ENCODE data around the gene PPA2.
"Not testable (repeated sequence)": the region's sequence is repeated elsewhere in the genome, so short reads cannot be mapped to it uniquely, and the experiment has no call there.

The PPA2 gene

DNA sequence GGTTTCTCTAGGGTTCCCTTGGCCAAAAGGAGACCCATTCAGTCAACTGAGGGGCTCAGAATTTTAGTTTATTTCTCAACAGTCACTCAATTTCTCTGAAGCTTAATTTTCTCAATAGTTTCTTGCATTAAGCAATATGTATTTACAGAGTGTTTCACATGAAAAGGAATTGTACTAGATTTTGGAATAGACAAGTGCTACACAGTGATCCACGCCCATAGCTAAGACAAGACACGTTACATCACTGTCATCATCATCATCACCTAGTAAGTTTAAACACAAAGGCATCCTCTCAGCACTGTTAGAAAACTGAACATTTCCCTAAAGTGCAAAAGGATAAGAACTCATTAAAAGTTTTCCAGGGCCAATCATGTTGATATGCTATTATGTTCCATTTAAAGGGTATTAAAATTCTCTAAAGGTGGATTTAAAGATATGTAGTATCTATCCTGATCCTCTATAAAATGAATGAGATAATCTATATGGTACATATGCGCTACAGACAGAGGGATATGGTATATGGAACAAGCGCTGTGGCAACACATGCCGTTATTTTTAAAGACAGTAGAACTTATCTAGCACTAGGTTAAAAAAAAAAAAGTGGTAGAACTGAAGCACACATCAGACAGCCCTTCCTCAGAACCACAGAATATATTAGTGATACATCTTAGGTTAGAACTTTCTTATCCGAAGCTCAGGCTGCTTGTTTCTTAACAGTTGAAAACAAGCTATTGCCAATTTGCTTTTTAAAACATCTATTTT lies 12.1 kb downstream of the PPA2 start:
- no peak overlapping the region for H3K4me3 ChIP-seq (ENCODE audit: low read depth, low read length)
- DNase-seq (ENCODE audit: low read depth), result no peak

- H3K4me3 ChIP-seq (ENCODE audit: low read depth, low read length), result no peak overlapping the region
- DNase-seq (ENCODE audit: low read depth), result no peak
These were observed 12.6 kb downstream of the PPA2 start for GRCh38 chr4:105461221-105461620.

DNA sequence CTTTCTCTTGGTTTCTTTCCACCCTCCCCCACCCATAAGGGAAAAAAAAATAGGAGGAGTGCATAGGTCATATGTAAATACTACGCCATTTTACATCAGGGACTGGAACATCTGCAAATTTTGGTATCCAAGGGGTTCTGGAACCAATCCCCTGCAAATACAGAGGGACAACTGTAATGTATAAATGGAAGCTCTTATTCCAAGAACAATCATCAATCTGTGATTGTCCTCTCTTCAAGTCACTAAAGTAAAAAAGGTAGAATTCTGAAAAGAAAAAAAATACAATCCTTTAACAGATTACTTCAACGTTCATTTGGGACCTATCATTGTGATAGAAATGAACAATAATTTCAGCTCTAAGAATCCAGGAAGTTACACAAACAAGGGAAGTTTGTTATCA lies 13.6 kb downstream of the PPA2 start:
- DNase-seq (ENCODE audit: low read depth), result no peak
- no peak overlapping the region for H3K4me3 ChIP-seq (ENCODE audit: low read depth, low read length)

- not testable (repeated sequence) for DNase-seq (ENCODE audit: low read depth); H3K4me3 ChIP-seq (ENCODE audit: low read depth, low read length)
These were observed 15.3 kb downstream of the PPA2 start for GRCh38 chr4:105458541-105458940.

GRCh38 chr4:105458001-105458400 lies 15.9 kb downstream of the PPA2 start:
- no peak overlapping the region for H3K4me3 ChIP-seq (ENCODE audit: low read depth, low read length)
- DNase-seq (ENCODE audit: low read depth), result no peak

DNA sequence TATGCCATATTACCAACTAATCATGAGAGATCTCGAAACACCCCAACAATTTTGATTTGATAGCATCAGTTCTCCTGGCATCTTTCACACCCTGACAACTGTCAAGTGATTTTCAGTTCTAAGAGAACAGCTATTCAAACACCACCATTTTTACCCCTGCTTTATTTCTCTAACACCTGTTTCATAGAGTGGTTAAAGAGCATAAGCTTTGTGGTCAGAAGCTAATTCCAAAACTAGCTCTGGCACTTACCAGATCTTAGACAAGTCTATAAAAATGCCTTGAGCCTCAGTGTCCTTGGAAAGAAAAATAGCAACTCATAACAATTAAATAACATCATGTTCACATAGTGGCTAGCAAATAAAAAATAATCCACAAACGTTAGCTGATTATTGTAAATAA lies 17.9 kb downstream of the PPA2 start:
- no peak for DNase-seq (ENCODE audit: low read depth)
- H3K4me3 ChIP-seq (ENCODE audit: low read depth, low read length), result no peak overlapping the region

- no peak for DNase-seq (ENCODE audit: low read depth)
- H3K4me3 ChIP-seq (ENCODE audit: low read depth, low read length), result no peak overlapping the region
These were observed 18.7 kb downstream of the PPA2 start for GRCh38 chr4:105455182-105455581.

DNA sequence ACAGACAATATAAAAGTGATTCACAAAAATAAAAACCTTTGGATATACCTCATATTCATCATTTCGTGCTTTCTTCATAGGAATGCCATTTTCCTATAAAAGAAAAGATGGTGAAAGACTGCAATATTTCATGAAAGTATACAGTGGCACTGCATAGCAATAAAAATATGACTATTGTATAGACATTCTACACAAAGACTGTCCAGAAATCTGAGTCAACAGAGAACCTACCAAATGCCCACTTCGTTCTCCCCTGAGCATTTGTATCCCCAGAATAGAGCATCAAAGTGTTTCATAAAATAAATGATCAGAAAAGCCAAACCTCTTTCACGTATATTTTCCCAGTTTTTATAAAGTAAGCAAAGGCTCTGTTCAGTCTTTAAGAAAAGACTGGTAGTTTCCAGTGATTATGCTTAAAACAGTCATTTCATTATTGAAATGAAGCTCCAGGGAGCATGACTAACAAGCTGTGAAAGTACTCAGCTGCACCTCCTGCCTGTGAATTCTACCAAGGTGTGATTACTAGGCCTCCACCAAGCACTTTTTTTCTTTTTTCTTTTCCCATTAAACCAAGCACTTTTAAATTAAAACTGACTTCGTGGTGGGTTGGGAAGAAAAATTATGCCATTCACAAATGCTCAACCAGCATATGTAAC lies 20.2 kb downstream of the PPA2 start:
- no peak for DNase-seq (ENCODE audit: low read depth)
- H3K4me3 ChIP-seq (ENCODE audit: low read depth, low read length), result no peak overlapping the region

- no peak for DNase-seq (ENCODE audit: low read depth)
- no peak overlapping the region for H3K4me3 ChIP-seq (ENCODE audit: low read depth, low read length)
These were observed 22.5 kb downstream of the PPA2 start for GRCh38 chr4:105451346-105451745.

DNA sequence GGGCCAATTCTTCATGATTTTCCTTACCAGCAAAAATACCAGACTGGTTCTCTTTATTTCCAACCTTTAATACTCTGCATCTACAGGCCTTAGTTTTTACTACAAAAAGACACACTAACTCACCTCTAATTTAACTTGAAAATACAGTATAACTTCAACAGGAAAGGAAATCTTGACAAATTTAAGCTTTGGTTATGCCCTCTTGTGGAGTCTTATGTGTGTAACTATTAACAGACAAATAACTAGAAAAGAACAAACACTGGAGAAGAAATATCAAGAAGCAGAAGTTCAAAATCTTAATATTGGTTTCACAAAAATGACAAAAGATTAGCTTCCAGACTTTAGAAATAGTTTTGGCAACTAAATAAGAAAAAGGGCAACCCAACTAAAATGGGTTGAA lies 33.0 kb downstream of the PPA2 start:
- H3K4me3 ChIP-seq (ENCODE audit: low read depth, low read length), result no peak overlapping the region
- no peak for DNase-seq (ENCODE audit: low read depth)

DNA sequence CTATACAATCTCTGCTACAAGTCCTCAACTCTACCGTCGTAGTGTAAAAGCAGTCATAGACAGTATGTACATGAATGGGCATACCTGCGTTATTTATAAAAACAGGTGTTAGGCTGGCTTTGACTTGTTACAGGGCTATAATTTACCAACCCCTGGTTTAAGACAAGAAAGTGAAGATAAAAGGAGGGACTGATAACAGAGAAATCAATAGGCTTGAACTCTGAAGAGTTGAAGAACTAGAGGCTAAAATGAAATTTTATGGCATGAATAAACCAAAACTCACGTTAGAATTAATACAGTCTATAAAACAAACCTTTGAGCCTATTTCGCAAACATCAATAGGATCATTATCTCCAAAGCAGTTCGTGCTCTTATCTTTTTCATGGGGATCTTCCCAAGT lies 36.2 kb downstream of the PPA2 start:
- DNase-seq (ENCODE audit: low read depth), result no peak
- no peak overlapping the region for H3K4me3 ChIP-seq (ENCODE audit: low read depth, low read length)

GRCh38 chr4:105436414-105436813 lies 37.4 kb downstream of the PPA2 start:
- DNase-seq (ENCODE audit: low read depth), result no peak
- H3K4me3 ChIP-seq (ENCODE audit: low read depth, low read length), result no peak overlapping the region

GRCh38 chr4:105434940-105435339 lies 38.9 kb downstream of the PPA2 start:
- no peak overlapping the region for H3K4me3 ChIP-seq (ENCODE audit: low read depth, low read length)
- no peak for DNase-seq (ENCODE audit: low read depth)

- H3K4me3 ChIP-seq (ENCODE audit: low read depth, low read length), result no peak overlapping the region
- DNase-seq (ENCODE audit: low read depth), result no peak
These were observed 40.4 kb downstream of the PPA2 start for GRCh38 chr4:105433421-105433820.

GRCh38 chr4:105432438-105432837 lies 41.4 kb downstream of the PPA2 start:
- no peak overlapping the region for H3K4me3 ChIP-seq (ENCODE audit: low read depth, low read length)
- no peak for DNase-seq (ENCODE audit: low read depth)

GRCh38 chr4:105430811-105431210 lies 43.1 kb downstream of the PPA2 start:
- no peak for DNase-seq (ENCODE audit: low read depth)
- H3K4me3 ChIP-seq (ENCODE audit: low read depth, low read length), result no peak overlapping the region

DNA sequence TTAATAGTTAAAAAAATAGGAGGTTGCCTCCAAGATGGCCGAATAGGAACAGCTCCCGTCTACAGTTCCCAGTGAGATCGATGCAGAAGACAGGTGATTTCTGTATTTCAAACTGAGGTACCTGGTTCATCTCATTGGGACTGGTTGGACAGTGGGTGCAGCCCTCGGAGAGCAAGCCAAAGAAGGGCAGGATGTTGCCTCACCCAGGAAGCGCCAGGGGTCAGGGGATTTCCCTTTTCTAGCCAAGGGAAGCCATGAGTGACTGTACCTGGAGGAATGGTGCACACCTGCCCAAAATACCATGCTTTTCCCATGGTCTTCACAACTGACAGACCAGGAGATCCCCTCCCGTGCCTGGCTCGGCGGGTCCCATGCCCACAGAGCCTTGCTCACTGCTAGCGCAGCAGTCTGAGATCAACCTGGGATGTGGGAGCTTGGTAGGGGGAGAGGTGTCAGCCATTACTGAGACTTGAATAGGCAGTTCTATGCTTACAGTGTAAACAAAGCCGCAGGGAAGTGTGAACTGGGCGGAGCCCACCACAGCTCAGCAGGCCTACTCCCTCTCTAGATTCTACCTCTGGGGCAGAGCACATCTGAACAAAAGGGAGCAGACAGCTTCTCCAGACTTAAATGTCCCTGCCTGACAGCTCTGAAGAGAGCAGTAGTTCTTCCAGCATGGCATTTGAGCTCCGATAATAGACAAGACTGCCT lies 47.5 kb downstream of the PPA2 start:
- no peak for DNase-seq (ENCODE audit: low read depth)
- no peak overlapping the region for H3K4me3 ChIP-seq (ENCODE audit: low read depth, low read length)

DNA sequence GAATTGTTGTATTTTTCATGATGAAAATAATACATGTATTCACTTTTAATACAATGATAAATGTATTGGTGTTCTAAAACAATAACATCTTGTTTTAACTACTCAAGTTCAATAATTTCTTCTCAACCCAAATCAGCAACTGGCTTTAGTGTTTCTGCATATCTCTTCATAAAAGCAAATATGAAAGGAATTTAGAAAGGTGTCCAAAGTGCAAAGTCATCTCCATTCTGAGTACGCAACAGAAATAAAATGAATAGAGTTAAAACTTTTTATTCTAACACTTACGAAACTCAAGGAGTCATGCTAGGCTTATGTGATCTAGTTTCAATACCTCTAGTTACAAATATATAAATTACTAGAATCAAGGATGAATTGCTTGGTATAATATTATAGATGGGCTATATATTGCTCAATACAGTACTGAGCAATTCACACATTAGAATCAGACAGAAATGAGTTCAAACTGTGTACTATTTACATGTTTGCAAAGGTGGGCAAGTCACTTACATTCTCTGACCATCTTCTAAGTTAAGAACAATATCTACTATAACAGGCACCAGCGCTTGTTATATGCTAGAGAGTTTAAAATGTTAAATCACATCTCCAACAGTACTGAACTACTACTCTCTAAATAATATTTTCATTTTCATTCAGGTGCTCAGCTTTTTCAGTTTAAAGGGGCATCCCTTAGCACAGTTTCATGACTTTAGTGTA lies 51.5 kb downstream of the PPA2 start:
- no peak overlapping the region for H3K4me3 ChIP-seq (ENCODE audit: low read depth, low read length)
- no peak for DNase-seq (ENCODE audit: low read depth)

DNA sequence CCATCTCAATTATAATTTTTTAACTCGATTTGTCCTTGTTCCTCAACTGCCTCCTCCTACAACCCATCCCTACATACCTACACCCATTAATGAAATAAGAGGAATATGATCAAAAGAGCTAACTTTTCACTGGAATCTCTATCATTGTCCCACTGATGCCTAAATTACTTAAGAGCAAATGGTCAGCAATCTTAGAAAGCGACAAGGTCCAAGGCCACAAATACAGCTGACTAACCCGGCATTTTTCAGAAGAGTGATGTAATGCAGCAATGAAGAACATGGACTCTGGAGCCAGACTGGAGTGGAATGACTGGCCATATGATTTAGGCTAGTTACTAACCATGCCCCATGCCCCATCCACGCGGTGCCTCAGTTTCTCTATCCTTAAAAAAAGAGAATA lies 56.2 kb downstream of the PPA2 start:
- DNase-seq (ENCODE audit: low read depth), result no peak

DNA sequence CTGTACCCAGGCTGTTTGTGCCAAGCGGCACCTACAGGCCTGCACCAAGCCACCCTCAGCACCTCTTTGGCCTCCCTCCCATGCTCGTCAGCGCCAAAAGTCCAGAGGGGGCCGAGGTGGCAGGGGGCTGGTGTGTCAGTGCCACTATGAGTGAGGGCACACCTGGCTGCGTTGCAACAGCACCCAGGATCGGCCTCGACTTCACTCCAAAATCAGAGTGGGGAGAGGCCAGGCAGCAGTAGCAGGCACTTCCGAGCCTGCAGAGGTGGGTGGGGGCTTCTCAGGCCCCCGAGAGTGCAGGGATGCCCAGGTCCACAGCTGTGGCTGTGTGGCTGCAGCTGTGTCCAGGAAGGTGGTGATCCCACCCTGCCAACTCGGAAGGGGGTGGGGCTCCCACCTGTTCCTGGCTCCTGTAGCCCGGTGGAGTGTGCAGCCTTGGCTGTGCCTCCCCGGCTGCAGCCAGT lies 58.5 kb downstream of the PPA2 start:
- no peak overlapping the region for H3K4me3 ChIP-seq (ENCODE audit: low read depth, low read length)
- no peak for DNase-seq (ENCODE audit: low read depth)

More for the DNA sequence above, 56.2 kb downstream of the PPA2 start:
- no peak overlapping the region for H3K4me3 ChIP-seq (ENCODE audit: low read depth, low read length)
